Spleen (tissue), 7 donors: Measurements from ENCODE around the gene AFAP1.
A peak's percentile ranks its signal among the peaks of the same experiment; 100 is the strongest.

Experiments used
- POLR2A ChIP-seq, 3 donors: fragments of 450-650 bp; IDR thresholded peaks; one replicate each; pipeline ENCODE4 v1.5.1; 2017; ENCODE audit warnings: antibody characterized with exemption in 3 of 3, mild to moderate bottlenecking in 1 of 3
- TF ChIP-seq, protein P1 (sequence below), 11 experiments: fragments of 200-600 bp in 7 of 11; fragments of 450-650 bp in 4 of 11; sonication (generic) in 4 of 11; IDR thresholded peaks in 8 of 11; conservative IDR thresholded peaks in 3 of 11; 1 replicate in 7 of 11; 2 replicates in 4 of 11; pipeline versions ENCODE4 v1.4.0 to v1.8.0; 2016 to 2021; ENCODE audit warnings: antibody characterized with exemption in 11 of 11, inconsistent platforms in 4 of 11, mild to moderate bottlenecking in 1 of 11
- donor health status: DM: no; HTN: no; CAD: no; lungs with moderate emphysema.
- donor health status: DM: no; HTN: no; CAD: no.
- donor health status: DM: no; HTN: no; CAD: no.

DNA sequence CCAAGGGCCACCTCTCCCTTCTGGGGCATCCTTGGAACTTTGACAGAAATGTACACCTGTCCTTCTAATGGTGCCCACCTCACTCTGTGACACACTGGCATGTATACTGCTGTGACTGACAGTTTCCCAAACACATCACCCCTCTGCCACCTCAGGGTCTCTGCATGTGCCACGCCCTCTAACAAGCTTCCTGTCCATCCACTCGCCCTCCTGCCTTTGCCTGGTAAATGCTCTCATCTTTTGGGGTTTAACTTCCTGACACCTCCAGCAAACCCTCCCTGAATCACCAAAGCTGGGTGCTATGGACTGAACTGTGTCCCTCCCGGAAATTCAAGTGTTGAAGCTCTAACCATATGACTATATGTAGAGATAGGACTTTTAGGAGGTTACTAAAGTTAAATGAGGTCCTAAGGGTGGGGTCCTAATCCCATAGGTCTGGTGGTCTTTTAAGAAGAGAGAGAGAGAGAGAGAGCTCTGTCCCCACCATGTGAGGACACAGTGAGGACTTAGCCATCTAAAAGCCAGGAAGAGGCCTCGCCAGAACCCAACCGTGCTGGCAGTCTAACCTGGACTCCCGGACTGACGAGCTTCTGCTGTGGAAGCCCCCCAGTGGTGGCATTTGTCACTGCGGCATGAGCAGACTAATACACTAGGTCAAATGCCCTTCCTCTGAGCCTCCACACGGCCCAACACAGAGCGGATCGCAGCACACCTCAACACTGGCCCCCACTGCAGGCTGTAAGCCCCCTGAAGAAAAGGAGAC lies 95.6 kb downstream of the AFAP1 start:
- TF ChIP-seq, protein P1, sequence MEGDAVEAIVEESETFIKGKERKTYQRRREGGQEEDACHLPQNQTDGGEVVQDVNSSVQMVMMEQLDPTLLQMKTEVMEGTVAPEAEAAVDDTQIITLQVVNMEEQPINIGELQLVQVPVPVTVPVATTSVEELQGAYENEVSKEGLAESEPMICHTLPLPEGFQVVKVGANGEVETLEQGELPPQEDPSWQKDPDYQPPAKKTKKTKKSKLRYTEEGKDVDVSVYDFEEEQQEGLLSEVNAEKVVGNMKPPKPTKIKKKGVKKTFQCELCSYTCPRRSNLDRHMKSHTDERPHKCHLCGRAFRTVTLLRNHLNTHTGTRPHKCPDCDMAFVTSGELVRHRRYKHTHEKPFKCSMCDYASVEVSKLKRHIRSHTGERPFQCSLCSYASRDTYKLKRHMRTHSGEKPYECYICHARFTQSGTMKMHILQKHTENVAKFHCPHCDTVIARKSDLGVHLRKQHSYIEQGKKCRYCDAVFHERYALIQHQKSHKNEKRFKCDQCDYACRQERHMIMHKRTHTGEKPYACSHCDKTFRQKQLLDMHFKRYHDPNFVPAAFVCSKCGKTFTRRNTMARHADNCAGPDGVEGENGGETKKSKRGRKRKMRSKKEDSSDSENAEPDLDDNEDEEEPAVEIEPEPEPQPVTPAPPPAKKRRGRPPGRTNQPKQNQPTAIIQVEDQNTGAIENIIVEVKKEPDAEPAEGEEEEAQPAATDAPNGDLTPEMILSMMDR (IDR thresholded peaks at IDR 0.05 in 8 of 11, conservative IDR thresholded peaks at IDR 0.05 in 3 of 11), result peak; percentile 36 to 74 (median 65)
- TF ChIP-seq POLR2A (IDR thresholded peaks at IDR 0.05), result no peak
